Ovary (tissue), 3 donors: ENCODE measurements around the gene LCP1.

Experiments used
- CTCF ChIP-seq, 3 donors: fragments of 450-650 bp in 2 of 3; fragments of 200-600 bp in 1 of 3; IDR thresholded peaks; one replicate each; pipeline versions ENCODE4 v1.5.1 to v1.8.0; 2016 to 2022; ENCODE audit warnings: antibody characterized with exemption in 3 of 3, mild to moderate bottlenecking in 1 of 3
- EP300 ChIP-seq: sonication (generic); formaldehyde crosslinking; IDR thresholded peaks from one replicate; pipeline ENCODE4 v1.6.1; 2017; ENCODE audit warnings: antibody characterized with exemption
- POLR2A ChIP-seq: fragments of 450-650 bp; IDR thresholded peaks from one replicate; pipeline ENCODE4 v1.6.1; 2017; ENCODE audit warnings: antibody characterized with exemption, mild to moderate bottlenecking, moderate library complexity
- donor health status: DM: no; HTN: no; CAD: no.

- TF ChIP-seq CTCF (IDR thresholded peaks at IDR 0.05) (no peak), POLR2A (no peak), EP300 (no peak)
Observed at GRCh38 chr13:46106839-46107371, 75.1 kb downstream of the LCP1 start.
